Fibroblast of skin of left quadriceps (primary cell): ENCODE measurements around the gene SLC38A3.
A peak's percentile ranks its signal among the peaks of the same experiment; 100 is the strongest.

Source experiments
- DNase-seq, 2 experiments: peaks; one replicate each; pipeline ENCODE4 v3.0.0-alpha.2; 2013; ENCODE audit warnings: low read depth in 2 of 2

SLC38A3 gene

DNA sequence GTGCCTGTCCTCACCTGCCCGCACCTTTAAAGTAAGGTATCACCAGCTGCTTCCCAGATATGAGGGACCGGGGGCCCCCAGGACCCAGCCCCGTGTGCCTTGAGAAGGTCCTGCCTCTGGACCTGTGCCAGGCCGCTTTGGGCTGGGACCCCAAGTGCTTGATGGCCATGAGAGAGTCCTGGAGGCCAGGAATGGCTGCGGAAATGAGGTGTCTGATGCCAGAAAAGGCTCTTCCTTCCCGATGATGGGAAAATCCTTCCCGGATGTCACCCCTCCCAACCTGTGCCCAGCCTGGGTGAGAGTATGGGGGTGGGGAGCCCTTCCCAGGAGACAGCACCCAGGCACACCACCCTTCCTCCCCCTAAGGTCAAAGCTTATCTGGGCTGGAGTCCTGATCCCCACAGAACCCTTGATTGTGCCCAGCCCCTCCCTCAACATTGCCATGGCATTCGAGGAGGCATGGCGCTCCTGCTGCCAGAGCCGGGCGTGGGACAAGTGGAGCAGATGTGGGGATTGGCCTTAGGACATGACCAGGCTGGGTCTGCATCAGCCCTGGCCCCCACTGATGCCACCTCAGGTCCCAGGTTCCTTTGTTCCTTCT, 35.7 kb upstream of the SLC38A3 start:
- no peak for DNase-seq

- DNase-seq = no peak
Measured at GRCh38 chr3:50169858-50170257, 35.2 kb upstream of the SLC38A3 start.

DNA sequence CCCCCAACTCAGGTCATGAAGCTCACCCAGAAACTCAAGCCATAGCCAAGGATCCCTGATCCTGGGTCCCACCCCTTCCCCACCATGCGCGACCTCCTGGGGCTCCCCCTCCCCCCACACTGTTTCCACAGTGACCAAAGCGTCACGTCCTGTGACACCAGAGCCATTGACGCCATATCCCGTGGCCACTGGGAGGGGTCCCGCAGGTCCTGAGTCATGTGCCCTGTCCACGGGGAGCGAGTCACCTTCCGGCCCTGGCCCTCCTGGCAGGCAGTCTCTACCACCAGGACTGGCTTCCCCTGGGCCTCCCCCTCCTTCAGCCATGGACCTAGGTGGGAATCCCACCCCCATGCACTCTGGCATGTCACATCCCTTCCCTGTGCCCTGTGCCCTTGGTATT, 34.4 kb upstream of the SLC38A3 start:
- DNase-seq = no peak

GRCh38 chr3:50171540-50172301, 33.4 kb upstream of the SLC38A3 start:
- no peak for DNase-seq

GRCh38 chr3:50172626-50173220, 32.3 kb upstream of the SLC38A3 start:
- DNase-seq = no peak

DNA sequence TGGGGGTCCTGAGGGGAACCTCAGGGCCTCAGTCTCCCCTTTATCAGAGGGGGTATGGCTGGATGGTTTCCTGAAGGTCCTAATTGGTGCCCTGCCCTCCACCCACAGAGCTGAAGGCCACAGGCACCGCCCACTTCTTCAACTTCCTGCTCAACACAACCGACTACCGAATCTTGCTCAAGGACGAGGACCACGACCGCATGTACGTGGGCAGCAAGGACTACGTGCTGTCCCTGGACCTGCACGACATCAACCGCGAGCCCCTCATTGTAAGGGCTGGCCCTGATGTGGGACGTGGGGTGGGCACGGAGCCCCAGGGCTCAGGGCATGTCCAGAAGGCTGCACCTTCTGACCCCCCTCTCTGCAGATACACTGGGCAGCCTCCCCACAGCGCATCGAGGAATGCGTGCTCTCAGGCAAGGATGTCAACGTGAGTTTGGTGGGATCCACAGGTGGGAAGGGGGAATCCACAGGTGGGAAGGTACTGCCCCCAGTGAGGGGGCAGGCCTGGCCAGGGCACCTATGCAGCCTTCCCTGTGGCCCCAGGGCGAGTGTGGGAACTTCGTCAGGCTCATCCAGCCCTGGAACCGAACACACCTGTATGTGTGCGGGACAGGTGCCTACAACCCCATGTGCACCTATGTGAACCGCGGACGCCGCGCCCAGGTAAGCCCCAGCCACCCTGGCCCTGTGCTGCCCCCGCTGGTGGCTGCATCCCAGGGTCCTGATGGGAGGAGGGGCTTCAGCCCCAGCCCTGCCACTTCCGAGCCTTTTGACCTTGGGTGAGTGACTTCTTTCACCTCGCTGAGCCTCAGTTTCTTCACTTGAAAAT, 31.2 kb upstream of the SLC38A3 start:
- DNase-seq = no peak

- no peak for DNase-seq
Measured at GRCh38 chr3:50174517-50174895, 30.6 kb upstream of the SLC38A3 start.

DNA sequence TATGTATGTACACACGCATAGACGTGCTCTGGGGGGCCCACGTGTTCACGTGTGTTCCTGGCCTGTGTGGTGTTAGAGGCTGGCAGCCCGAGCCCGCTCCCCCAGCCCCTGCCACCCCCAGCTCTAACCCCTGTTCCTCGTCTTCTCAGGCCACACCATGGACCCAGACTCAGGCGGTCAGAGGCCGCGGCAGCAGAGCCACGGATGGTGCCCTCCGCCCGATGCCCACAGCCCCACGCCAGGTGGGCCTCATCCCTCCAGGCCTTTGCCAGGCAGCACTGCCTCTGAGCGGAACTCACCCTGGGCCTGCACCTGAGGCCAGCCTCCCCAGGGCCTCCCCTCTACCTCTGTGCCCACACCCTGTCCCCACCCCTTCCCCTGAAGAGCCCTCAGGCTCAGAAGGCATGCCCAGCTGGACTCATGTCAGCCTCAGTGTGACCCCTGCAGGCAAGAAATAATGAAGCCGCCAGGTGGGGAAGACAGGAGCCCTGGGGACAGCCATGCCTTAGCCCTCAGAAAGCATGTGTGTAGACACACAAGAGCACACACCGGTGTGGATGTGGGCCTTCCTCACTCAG, 30.0 kb upstream of the SLC38A3 start:
- DNase-seq = no peak

GRCh38 chr3:50177346-50177745, 27.7 kb upstream of the SLC38A3 start:
- DNase-seq = no peak

DNA sequence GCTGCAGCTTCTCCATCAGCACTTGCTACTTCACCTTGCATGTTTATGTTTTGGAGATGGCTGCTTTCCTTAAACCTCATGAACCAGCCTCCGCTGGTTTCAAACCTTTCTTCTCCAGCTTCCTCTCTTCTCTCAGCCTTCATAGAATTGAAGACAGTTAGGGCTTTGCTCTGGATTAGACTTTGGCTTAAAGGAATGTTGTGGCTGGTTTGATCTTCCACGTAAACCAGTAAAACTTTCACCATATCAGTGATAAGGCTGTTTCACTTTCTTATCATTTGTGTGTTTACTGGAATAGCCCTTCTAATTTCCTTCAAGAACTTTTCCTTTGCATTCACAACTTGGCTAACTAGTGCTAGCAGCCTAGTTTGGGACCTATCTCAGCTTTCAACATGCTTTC, 25.4 kb upstream of the SLC38A3 start:
- DNase-seq = no peak

GRCh38 chr3:50181985-50182384, 23.1 kb upstream of the SLC38A3 start:
- DNase-seq = no peak

DNA sequence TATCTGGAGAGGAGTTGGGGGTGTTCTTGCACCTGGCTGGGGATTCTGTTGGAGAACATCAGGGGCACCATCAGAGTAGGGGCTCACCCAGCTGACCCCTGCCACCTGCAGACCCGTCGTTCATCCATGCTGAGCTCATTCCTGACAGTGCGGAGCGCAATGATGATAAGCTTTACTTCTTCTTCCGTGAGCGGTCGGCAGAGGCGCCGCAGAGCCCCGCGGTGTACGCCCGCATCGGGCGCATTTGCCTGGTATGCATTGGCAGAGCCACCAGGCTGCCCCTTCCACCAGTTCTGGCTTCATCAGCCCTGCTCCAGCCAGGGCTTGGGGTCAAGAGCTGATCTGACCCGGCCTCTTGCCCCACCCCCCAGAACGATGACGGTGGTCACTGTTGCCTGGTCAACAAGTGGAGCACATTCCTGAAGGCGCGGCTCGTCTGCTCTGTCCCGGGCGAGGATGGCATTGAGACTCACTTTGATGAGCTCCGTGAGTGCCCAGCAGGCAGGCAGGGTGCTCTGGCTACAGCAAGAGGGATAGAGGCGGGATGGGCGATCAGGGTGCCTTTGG, 22.5 kb upstream of the SLC38A3 start:
- DNase-seq = no peak

DNA sequence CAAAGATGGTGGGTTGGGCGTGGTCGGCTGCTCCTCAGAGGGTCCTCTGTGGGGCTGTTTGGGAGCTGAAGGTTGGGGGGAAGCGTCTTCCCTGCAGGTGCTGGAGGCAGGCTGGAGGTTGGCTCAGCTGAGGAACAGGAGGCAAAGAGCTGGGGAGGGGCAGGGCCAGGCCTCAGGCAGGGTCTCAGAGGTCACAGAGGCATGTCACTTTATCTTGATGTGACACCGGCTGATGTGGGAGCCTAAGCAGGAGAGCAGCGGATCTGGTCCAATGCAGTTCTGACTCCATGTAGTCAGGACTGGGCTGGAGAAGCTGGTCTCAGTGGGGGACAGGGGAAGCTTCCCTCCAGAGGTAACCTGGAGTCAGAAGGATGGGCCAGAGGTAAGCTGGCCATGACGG, 21.3 kb upstream of the SLC38A3 start:
- DNase-seq = no peak

GRCh38 chr3:50184242-50184978, 20.7 kb upstream of the SLC38A3 start:
- DNase-seq = no peak

- no peak for DNase-seq
Measured at GRCh38 chr3:50185230-50185629, 19.8 kb upstream of the SLC38A3 start.

GRCh38 chr3:50186096-50186495, 19.0 kb upstream of the SLC38A3 start:
- no peak for DNase-seq

DNA sequence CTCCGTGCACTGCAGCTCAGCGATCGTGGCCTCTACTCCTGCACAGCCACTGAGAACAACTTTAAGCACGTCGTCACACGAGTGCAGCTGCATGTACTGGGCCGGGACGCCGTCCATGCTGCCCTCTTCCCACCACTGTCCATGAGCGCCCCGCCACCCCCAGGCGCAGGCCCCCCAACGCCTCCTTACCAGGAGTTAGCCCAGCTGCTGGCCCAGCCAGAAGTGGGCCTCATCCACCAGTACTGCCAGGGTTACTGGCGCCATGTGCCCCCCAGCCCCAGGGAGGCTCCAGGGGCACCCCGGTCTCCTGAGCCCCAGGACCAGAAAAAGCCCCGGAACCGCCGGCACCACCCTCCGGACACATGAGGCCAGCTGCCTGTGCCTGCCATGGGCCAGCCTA, 17.3 kb upstream of the SLC38A3 start:
- no peak for DNase-seq

GRCh38 chr3:50189274-50189673, 15.8 kb upstream of the SLC38A3 start:
- peak; percentile 53 for DNase-seq

GRCh38 chr3:50189989-50190388, 15.1 kb upstream of the SLC38A3 start:
- no peak for DNase-seq

DNA sequence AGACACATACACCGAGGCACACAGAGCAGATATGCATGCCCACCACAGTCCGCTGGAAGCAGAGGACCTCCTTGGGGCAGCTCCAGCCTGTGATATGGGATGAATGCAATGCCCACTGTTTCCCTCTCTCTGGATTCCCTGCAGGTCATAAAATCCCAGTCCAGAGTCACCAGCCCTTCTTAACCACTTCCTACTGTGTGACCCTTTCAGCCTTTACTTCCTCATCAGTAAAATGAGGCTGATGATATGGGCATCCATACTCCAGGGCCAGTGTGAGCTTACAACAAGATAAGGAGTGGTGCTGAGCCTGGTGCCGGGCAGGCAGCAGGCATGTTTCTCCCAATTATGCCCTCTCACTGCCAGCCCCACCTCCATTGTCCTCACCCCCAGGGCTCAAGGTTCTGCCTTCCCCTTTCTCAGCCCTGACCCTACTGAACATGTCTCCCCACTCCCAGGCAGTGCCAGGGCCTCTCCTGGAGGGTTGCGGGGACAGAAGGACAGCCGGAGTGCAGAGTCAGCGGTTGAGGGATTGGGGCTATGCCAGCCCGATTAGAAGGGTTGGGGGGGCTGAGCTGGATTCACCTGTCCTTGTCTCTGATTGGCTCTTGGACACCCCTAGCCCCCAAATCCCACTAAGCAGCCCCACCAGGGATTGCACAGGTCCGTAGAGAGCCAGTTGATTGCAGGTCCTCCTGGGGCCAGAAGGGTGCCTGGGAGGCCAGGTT, 14.0 kb upstream of the SLC38A3 start, which contains the start of gene GNAT1:
Gene GNAT1 (plus strand): TSS at position 675 of the 725 bp plus-strand sequence. CDS start 116 bp downstream, outside the sequence.
- no peak for DNase-seq
